Measurements from ENCODE around the gene ABO. TPM values are rescaled to one million over a fixed set of nuclear protein-coding genes. Genes with fewer than 3 reads are reported as not detected.

The ABO gene
- total and polyA plus RNA-seq, 2 of the 8 experiments (the other 6 are each of a cell fraction or from before 2014, with no cell fraction given) = 0.03 TPM; not detected in 1

DNA sequence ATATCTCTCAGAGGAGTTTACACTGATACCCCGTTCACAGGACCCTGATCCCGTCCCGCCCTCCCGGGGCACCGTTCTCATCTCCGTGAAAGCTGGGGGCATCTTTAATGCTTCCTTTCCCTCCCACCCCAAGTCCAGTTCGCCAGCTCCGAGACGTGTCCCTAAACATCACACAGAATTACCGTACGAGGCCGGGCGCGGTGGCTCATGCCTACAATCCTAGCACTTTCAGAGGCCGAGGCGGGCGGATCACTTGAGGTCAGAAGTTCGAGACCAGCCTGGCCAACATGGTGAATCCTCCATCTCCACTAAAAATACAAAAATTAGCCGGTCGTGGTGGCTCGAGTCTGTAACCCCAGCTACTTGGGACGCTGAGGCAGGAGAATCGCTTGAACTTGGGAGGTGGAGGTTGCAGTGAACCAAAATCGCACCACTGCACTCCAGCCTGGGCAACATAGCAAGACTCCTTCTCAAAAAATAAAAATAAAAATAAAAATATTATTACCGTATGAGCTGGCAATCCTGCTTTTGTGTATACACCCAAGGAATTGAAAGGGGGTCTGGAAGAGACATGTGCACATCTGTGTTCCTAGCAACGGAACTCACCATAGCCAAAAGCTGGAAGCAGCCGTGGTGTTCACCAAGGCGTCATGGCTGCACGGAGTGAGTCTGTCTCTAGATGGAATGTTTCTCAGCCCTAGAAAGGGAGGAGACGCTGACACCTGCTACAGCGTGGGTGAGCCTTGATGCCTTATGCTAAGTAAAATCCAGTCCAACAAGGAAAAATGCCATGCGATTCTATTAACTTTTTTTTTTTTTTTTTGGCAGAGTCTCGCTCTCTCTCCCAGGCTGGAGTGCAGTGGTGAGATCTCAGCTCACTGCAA lies 1.2 kb upstream of the ABO start:
- Histone ChIP-seq H3K23ac (ENCODE audit: insufficient read length) (no peak overlapping the region), H3K4ac (replicated peaks; ENCODE audit: insufficient read length, low read depth, low read length) (no peak overlapping the region), H3K23me2 (ENCODE audit: low read depth, low read length) (peaks cover 9% of the 10 kb centered on the region; the same call in 1 of the 2 replicates), H4K20me1 (replicated peaks in 1 of 2; ENCODE audit: control insufficient read depth in 1 of 2, insufficient read depth in 2 of 2, low read length in 2 of 2) (no peaks in the 10 kb centered on the region), H3K14ac (ENCODE audit: insufficient read length) (no peak overlapping the region), H4K5ac (ENCODE audit: insufficient read length, low read depth, low read length) (no peak overlapping the region), H2AFZ (ENCODE audit: low read length) (no peak overlapping the region), H3K27me3 (replicated peaks in 1 of 4; ENCODE audit: control insufficient read depth in 3 of 4, extremely low read depth in 1 of 4, insufficient read depth in 3 of 4, low read length in 3 of 4) (peaks cover 34 to 55% (median 47%) of the 10 kb centered on the region in 4 experiments), H3K56ac (replicated peaks; ENCODE audit: insufficient read length, low read depth, low read length) (no peak overlapping the region), H4K91ac (replicated peaks; ENCODE audit: insufficient read length, low read length) (no peak overlapping the region), H2BK5ac (ENCODE audit: low read depth, low read length) (no peak overlapping the region), H3K9ac (replicated peaks in 1 of 4; ENCODE audit: extremely low read depth in 1 of 4, low read depth in 3 of 4, low read length in 3 of 4) (no peak overlapping the region), H3K18ac (ENCODE audit: extremely low read depth, low read length) (no peak overlapping the region), H2BK20ac (ENCODE audit: low read length) (no peak overlapping the region), H3K79me1 (ENCODE audit: low read depth, low read length) (no peaks in the 10 kb centered on the region), H3K4me3 (ENCODE audit: extremely low read depth in 1 of 4, insufficient read depth in 2 of 4, low read depth in 3 of 4, low read length in 4 of 4) (peak overlapping the region; percentile 36 to 68 (median 37)), H3K9me3 (ENCODE audit: insufficient read depth in 2 of 2, low read depth in 1 of 2, low read length in 1 of 2) (peaks cover 13 to 16% of the 10 kb centered on the region in 2 experiments; a peak in 3 of 4 replicates), H2AK5ac (ENCODE audit: low read depth, low read length) (no peak overlapping the region), H3K36me3 (ENCODE audit: control insufficient read depth in 2 of 4, insufficient read depth in 4 of 4, low read length in 3 of 4) (no peaks in the 10 kb centered on the region; a peak in 2 of 8 replicates), H2BK120ac (replicated peaks; ENCODE audit: low read depth, low read length) (no peak overlapping the region), H3K27ac (ENCODE audit: low read depth, low read length) (no peak overlapping the region), H2BK12ac (ENCODE audit: low read depth, low read length) (no peak overlapping the region), H4K8ac (ENCODE audit: extremely low read depth, insufficient read depth, low read length) (no peak overlapping the region), H2BK15ac (ENCODE audit: low read length) (no peak overlapping the region), H3K79me2 (ENCODE audit: control insufficient read depth in 1 of 2, insufficient read depth in 2 of 2, low read length in 2 of 2) (no peaks in the 10 kb centered on the region), H3K4me2 (ENCODE audit: insufficient read depth in 1 of 2, low read depth in 2 of 2, low read length in 2 of 2) (peak overlapping the region; percentile 63 to 68), H3K4me1 (replicated peaks in 1 of 4; ENCODE audit: control insufficient read depth in 3 of 4, insufficient read depth in 4 of 4, low read length in 3 of 4) (no peaks in the 10 kb centered on the region; a peak in 1 of 7 replicates)
- ChIA-PET CTCF (ENCODE audit: partially characterized antibody) (interaction anchor here (0.8 to 1.6 kb wide), 6 partner anchors 9 to 89 kb away, joined by 3 to 7 read pairs (median 4); no protein-coding TSS in a partner anchor), POLR2A (ENCODE audit: partially characterized antibody) (interaction anchor here (1.2 kb wide), 1 partner anchor 72 kb away, joined by 4 read pairs; the partner anchor contains the start of genes MED22 and RPL7A)
- DNase-seq (ENCODE audit: low read depth in 1 of 2, low spot score in 2 of 2) (no peak), FAIRE-seq (no peak)
- TF ChIP-seq TAF7 (optimal IDR thresholded peaks at IDR 0.05; ENCODE audit: borderline replicate concordance, low read depth, low read length) = no peak
- TF ChIP-seq POLR2AphosphoS5 (IDR thresholded peaks at IDR 0.05; ENCODE audit: low read depth, low read length) = no peak
- TF ChIP-seq JUND (IDR thresholded peaks at IDR 0.05; ENCODE audit: low read length) = no peak
- TF ChIP-seq KDM4A (IDR thresholded peaks at IDR 0.05; ENCODE audit: low read depth, low read length, severe bottlenecking) = no peak
- WGBS, 2 experiments (ENCODE audit: extremely low coverage in 1 of 2, insufficient coverage in 1 of 2, insufficient read length in 1 of 2, insufficient replicate concordance in 2 of 2, low coverage in 1 of 2, low lambda C conversion rate in 2 of 2, missing lambda C conversion rate in 1 of 2) = 71% methylated on average over 32 of the region's 33 CpGs; no CpG with 5 or more reads in 1 of the 2 experiments
